PC-3 (cell line): ENCODE measurements around the gene C10orf120.

Source experiments
- CTCF ChIP-seq: fragments of 300-600 bp; sonication (generic); conservative IDR thresholded peaks from 2 replicates; pipeline ENCODE4 v1.5.1; 2017; ENCODE audit warnings: antibody characterized with exemption, low read depth, mild to moderate bottlenecking, low read length
- EZH2 ChIP-seq: fragments of 300-600 bp; sonication (generic); IDR thresholded peaks from one replicate; pipeline ENCODE4 v1.6.1; 2017; ENCODE audit warnings: antibody characterized with exemption, mild to moderate bottlenecking, low read length; ENCODE audit not compliant: unreplicated experiment

- TF ChIP-seq CTCF (no peak), EZH2 (no peak)
These were observed 34.3 kb downstream of the C10orf120 start for GRCh38 chr10:122665329-122665860.
